GM18505 (cell line): ENCODE measurements around the gene TENM4.

ENCODE experiments used
- ATAC-seq: cut with Tn5 transposase; IDR thresholded peaks from one replicate; pipeline ENCODE4 v1.9.1; 2021; ENCODE audit not compliant: unreplicated experiment
- POLR2A ChIP-seq: IDR thresholded peaks from 4 replicates; pipeline ENCODE4 v1.6.1; 2011; ENCODE audit warnings: borderline replicate concordance; ENCODE audit not compliant: insufficient read depth, insufficient read length; ENCODE audit errors: extremely low read depth

The TENM4 gene

GRCh38 chr11:78931891-78932290, 508.9 kb downstream of the TENM4 start:
- ATAC-seq = no peak
- TF ChIP-seq POLR2A = no peak

- no peak for ATAC-seq
- no peak for TF ChIP-seq POLR2A
Measured at GRCh38 chr11:78930810-78931523, 509.9 kb downstream of the TENM4 start.

GRCh38 chr11:78929906-78930220, 511.0 kb downstream of the TENM4 start:
- no peak for ATAC-seq
- no peak for TF ChIP-seq POLR2A

GRCh38 chr11:78929207-78929905, 511.5 kb downstream of the TENM4 start:
- no peak for TF ChIP-seq POLR2A
- no peak for ATAC-seq

GRCh38 chr11:78927511-78927910, 513.3 kb downstream of the TENM4 start:
- TF ChIP-seq POLR2A = no peak
- ATAC-seq = no peak

- no peak for TF ChIP-seq POLR2A
- ATAC-seq = no peak
Measured at GRCh38 chr11:78926633-78927338, 514.0 kb downstream of the TENM4 start.

GRCh38 chr11:78925387-78925786, 515.4 kb downstream of the TENM4 start:
- ATAC-seq = no peak
- no peak for TF ChIP-seq POLR2A

GRCh38 chr11:78922859-78923625, 517.8 kb downstream of the TENM4 start:
- no peak for TF ChIP-seq POLR2A
- no peak for ATAC-seq

GRCh38 chr11:78921509-78921908, 519.3 kb downstream of the TENM4 start:
- ATAC-seq = no peak
- TF ChIP-seq POLR2A = no peak

GRCh38 chr11:78920329-78920728, 520.5 kb downstream of the TENM4 start:
- ATAC-seq = no peak
- TF ChIP-seq POLR2A = no peak

- no peak for ATAC-seq
Measured at GRCh38 chr11:78916759-78917158, 524.1 kb downstream of the TENM4 start.

GRCh38 chr11:78914503-78914902, 526.3 kb downstream of the TENM4 start:
- no peak for ATAC-seq
- no peak for TF ChIP-seq POLR2A

More at GRCh38 chr11:78916759-78917158, 524.1 kb downstream of the TENM4 start:
- no peak for TF ChIP-seq POLR2A

GRCh38 chr11:78912778-78913177, 528.1 kb downstream of the TENM4 start:
- no peak for TF ChIP-seq POLR2A

More at GRCh38 chr11:78912778-78913177, 528.1 kb downstream of the TENM4 start:
- ATAC-seq = no peak
